GM23338 (cell line): Measurements from ENCODE around the gene CHAT. TPM values are rescaled to one million over a fixed set of nuclear protein-coding genes. Genes with fewer than 3 reads are reported as not detected.

Experiments used
- ATAC-seq: fragments of 200-7000 bp; cut with Tn5 transposase; 3 replicates; pipeline ENCODE4 v1.9.1; 2020
- DNase-seq: peaks from one replicate; pipeline ENCODE4 v3.0.0-alpha.2; 2015; ENCODE audit warnings: low spot score
- H2AFZ ChIP-seq: fragments of 200-600 bp; sonication (generic); 2 replicates; pipeline ENCODE4 v1.8.0; 2016; ENCODE audit warnings: antibody characterized with exemption, mild to moderate bottlenecking, moderate library complexity
- H3F3A ChIP-seq: fragments of 200-600 bp; sonication (generic); replicated peaks from 2 replicates; pipeline ENCODE4 v1.8.0; 2017; ENCODE audit warnings: antibody characterized with exemption, mixed run types, low read depth
- H3K27ac ChIP-seq: fragments of 200-600 bp; sonication (generic); 2 replicates; pipeline ENCODE4 v1.6.1; 2016; ENCODE audit warnings: low read depth
- H3K27me3 ChIP-seq: fragments of 200-600 bp; sonication (generic); 2 replicates; pipeline ENCODE4 v1.8.0; 2016; ENCODE audit warnings: mild to moderate bottlenecking, mixed run types, moderate library complexity; ENCODE audit not compliant: insufficient read depth
- H3K36me3 ChIP-seq: fragments of 200-600 bp; sonication (generic); 2 replicates; pipeline ENCODE4 v1.8.0; 2016; ENCODE audit warnings: mild to moderate bottlenecking; ENCODE audit not compliant: insufficient read depth
- H3K4me1 ChIP-seq: fragments of 200-600 bp; sonication (generic); 2 replicates; pipeline ENCODE4 v1.8.0; 2016; ENCODE audit warnings: mild to moderate bottlenecking, moderate library complexity; ENCODE audit not compliant: insufficient read depth
- H3K4me2 ChIP-seq: fragments of 200-600 bp; sonication (generic); 2 replicates; pipeline ENCODE4 v1.7.1; 2017; ENCODE audit warnings: mixed run types
- H3K4me3 ChIP-seq: fragments of 200-600 bp; sonication (generic); 2 replicates; pipeline ENCODE4 v1.6.1; 2016; ENCODE audit warnings: mixed run types
- H3K79me2 ChIP-seq: fragments of 200-600 bp; sonication (generic); replicated peaks from 2 replicates; pipeline ENCODE4 v1.8.0; 2017; ENCODE audit warnings: mild to moderate bottlenecking; ENCODE audit not compliant: insufficient read depth
- H3K9me2 ChIP-seq: fragments of 200-600 bp; sonication (generic); 2 replicates; pipeline ENCODE4 v1.8.0; 2017; ENCODE audit not compliant: insufficient read depth
- H4K20me1 ChIP-seq: fragments of 200-600 bp; sonication (generic); replicated peaks from 2 replicates; pipeline ENCODE4 v1.8.0; 2017; ENCODE audit warnings: mild to moderate bottlenecking; ENCODE audit not compliant: insufficient read depth
- H3K27ac Mint-ChIP-seq: 2 replicates; pipeline ENCODE4 v1.8.0; 2020; ENCODE audit warnings: inconsistent platforms, mild to moderate bottlenecking, moderate library complexity, mixed read lengths
- H3K27me3 Mint-ChIP-seq: 3 replicates; pipeline ENCODE4 v1.8.0; 2022; ENCODE audit warnings: low read depth, mild to moderate bottlenecking, moderate library complexity, mixed read lengths, inconsistent platforms; ENCODE audit not compliant: insufficient read depth, poor library complexity
- H3K36me3 Mint-ChIP-seq: 3 replicates; pipeline ENCODE4 v1.8.0; 2021; ENCODE audit warnings: low read depth, mild to moderate bottlenecking, inconsistent platforms, moderate library complexity, mixed read lengths
- H3K4me1 Mint-ChIP-seq: 3 replicates; pipeline ENCODE4 v1.8.0; 2020; ENCODE audit warnings: mild to moderate bottlenecking, inconsistent platforms, mixed read lengths
- H3K4me3 Mint-ChIP-seq: 3 replicates; pipeline ENCODE4 v1.8.0; 2021; ENCODE audit warnings: moderate library complexity, mild to moderate bottlenecking, inconsistent platforms, mixed read lengths
- H3K9me3 Mint-ChIP-seq: 3 replicates; pipeline ENCODE4 v1.8.0; 2020; ENCODE audit warnings: moderate library complexity, mild to moderate bottlenecking, inconsistent platforms, mixed read lengths
- CREB1 ChIP-seq: fragments of 250-450 bp; sonication (Bioruptor Pico); IDR thresholded peaks from 2 replicates; pipeline ENCODE4 v1.5.0; 2020; ENCODE audit warnings: low read depth, mild to moderate bottlenecking, moderate library complexity
- EZH2 ChIP-seq: fragments of 200-600 bp; sonication (generic); IDR thresholded peaks from one replicate; pipeline ENCODE4 v1.8.0; 2017; ENCODE audit warnings: antibody characterized with exemption, mild to moderate bottlenecking, low read depth; ENCODE audit not compliant: unreplicated experiment
- JUNB ChIP-seq: IDR thresholded peaks from one replicate; pipeline ENCODE4 v1.6.1; 2016; ENCODE audit warnings: antibody characterized with exemption; ENCODE audit not compliant: unreplicated experiment
- POLR2AphosphoS5 ChIP-seq: IDR thresholded peaks from 2 replicates; pipeline ENCODE4 v1.6.1; 2016; ENCODE audit warnings: antibody characterized with exemption, low read depth
- STAT1 ChIP-seq: IDR thresholded peaks from one replicate; pipeline ENCODE4 v1.6.1; 2016; ENCODE audit warnings: antibody characterized with exemption; ENCODE audit not compliant: unreplicated experiment
- ZNF114 ChIP-seq: fragments of 250-450 bp; sonication (Bioruptor Pico); IDR thresholded peaks from 2 replicates; pipeline ENCODE4 v1.5.0; 2020; ENCODE audit warnings: mild to moderate bottlenecking, moderate library complexity
- polyA plus RNA-seq: library from polyadenylated mRNA; unstranded; fragments of >200 nt; fragmentation: Nextera tagmentation; extraction: Ambion mirVana; gene quantifications from 2 replicates; pipeline ENCODE4 v1.2.1, GENCODE V29; 2016
- total RNA-seq: library from RNA; depleted of rRNA; stranded (reverse); fragments of >200 nt; shearing (Covaris generic); gene quantifications from 2 replicates; pipeline ENCODE4 v1.2.3, GENCODE V29; 2014
- TF ChIP-seq, protein P1 (sequence below), 2 experiments: fragments of 200-600 bp in 1 of 2; sonication (generic) in 1 of 2; conservative IDR thresholded peaks; 2 replicates each; pipeline versions ENCODE4 v1.5.1 to v1.6.1; 2016 to 2017; ENCODE audit warnings: antibody characterized with exemption in 2 of 2, low read depth in 2 of 2, mild to moderate bottlenecking in 2 of 2, moderate library complexity in 1 of 2
- TF ChIP-seq, protein P2 (sequence below): fragments of 250-450 bp; sonication (Bioruptor Pico); IDR thresholded peaks from 2 replicates; pipeline ENCODE4 v1.5.0; 2020; ENCODE audit warnings: mild to moderate bottlenecking, moderate library complexity

The CHAT gene
- total and polyA plus RNA-seq, 2 experiments from 2014 or later: not detected

DNA sequence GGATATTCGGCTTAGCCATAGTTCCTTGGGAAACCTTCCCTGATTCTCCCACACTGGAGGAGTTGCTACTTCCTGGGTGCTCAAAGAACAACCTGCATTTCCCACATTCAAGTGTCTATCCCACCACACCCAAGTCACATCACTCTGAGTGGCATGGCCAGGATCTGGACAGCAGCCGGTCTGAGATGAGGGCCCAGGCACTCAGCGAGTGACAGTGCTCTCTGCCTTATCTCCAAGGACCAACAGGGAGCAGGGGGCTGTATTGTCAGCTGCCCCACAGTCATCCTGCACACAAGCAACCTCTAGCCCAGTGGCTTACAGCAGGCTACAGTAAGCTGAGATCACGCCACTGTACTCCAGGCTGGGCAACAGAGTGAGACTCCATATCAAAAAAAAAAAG lies 19.8 kb upstream of the CHAT start (continued):
- TF ChIP-seq STAT1 (no peak), JUNB (no peak), EZH2 (no peak), POLR2AphosphoS5 (no peak), CREB1 (CRISPR knock-in tag) (no peak)

DNA sequence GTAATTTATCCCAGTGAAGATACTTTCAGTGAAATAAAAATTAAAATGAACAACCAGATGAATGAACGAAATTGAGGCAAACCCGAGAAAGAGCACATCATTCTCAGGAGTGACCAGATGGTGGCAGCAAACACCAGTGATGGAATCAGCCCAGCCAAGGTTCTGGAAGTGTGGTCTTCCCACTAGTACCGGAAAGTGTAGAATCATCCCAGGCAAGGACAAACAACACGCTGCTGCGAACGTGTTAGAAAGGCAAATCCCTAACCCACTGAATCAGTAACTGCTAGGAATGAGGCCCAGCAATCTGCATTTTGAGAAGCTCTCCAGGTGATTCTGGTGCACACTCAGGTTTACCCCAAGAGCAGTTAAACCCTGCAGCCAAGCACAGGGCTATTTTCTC lies 19.2 kb upstream of the CHAT start:
- Mint-ChIP-seq H3K27me3 (peaks cover 25% of the 10 kb centered on the region), H3K4me1 (peaks cover 13% of the 10 kb centered on the region), H3K27ac (no peak overlapping the region), H3K9me3 (no peaks in the 10 kb centered on the region), H3K36me3 (no peaks in the 10 kb centered on the region), H3K4me3 (no peak overlapping the region; the same call in 2 of the 3 replicates)
- no peaks in the 10 kb centered on the region for H3K79me2 ChIP-seq
- no peak overlapping the region for H3K4me3 ChIP-seq
- H3F3A ChIP-seq: no peaks in the 10 kb centered on the region
- H3K4me2 ChIP-seq: no peak overlapping the region; the same call in 1 of the 2 replicates
- H2AFZ ChIP-seq: peak overlapping the region; percentile 57; the same call in 1 of the 2 replicates
- peak; percentile 76 for ATAC-seq
- DNase-seq: peak; percentile 86
- no peak overlapping the region for H3K27ac ChIP-seq
- no peak for TF ChIP-seq CREB1 (CRISPR knock-in tag)
- TF ChIP-seq, protein P1, sequence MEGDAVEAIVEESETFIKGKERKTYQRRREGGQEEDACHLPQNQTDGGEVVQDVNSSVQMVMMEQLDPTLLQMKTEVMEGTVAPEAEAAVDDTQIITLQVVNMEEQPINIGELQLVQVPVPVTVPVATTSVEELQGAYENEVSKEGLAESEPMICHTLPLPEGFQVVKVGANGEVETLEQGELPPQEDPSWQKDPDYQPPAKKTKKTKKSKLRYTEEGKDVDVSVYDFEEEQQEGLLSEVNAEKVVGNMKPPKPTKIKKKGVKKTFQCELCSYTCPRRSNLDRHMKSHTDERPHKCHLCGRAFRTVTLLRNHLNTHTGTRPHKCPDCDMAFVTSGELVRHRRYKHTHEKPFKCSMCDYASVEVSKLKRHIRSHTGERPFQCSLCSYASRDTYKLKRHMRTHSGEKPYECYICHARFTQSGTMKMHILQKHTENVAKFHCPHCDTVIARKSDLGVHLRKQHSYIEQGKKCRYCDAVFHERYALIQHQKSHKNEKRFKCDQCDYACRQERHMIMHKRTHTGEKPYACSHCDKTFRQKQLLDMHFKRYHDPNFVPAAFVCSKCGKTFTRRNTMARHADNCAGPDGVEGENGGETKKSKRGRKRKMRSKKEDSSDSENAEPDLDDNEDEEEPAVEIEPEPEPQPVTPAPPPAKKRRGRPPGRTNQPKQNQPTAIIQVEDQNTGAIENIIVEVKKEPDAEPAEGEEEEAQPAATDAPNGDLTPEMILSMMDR (conservative IDR thresholded peaks at IDR 0.05; ENCODE audit: low read depth in 2 of 2): peak; percentile 90 to 96
- no peaks in the 10 kb centered on the region for H4K20me1 ChIP-seq
- no peaks in the 10 kb centered on the region for H3K36me3 ChIP-seq
- no peaks in the 10 kb centered on the region; the same call in 1 of the 2 replicates for H3K4me1 ChIP-seq
- H3K9me2 ChIP-seq: no peaks in the 10 kb centered on the region
- H3K27me3 ChIP-seq: no peaks in the 10 kb centered on the region

DNA sequence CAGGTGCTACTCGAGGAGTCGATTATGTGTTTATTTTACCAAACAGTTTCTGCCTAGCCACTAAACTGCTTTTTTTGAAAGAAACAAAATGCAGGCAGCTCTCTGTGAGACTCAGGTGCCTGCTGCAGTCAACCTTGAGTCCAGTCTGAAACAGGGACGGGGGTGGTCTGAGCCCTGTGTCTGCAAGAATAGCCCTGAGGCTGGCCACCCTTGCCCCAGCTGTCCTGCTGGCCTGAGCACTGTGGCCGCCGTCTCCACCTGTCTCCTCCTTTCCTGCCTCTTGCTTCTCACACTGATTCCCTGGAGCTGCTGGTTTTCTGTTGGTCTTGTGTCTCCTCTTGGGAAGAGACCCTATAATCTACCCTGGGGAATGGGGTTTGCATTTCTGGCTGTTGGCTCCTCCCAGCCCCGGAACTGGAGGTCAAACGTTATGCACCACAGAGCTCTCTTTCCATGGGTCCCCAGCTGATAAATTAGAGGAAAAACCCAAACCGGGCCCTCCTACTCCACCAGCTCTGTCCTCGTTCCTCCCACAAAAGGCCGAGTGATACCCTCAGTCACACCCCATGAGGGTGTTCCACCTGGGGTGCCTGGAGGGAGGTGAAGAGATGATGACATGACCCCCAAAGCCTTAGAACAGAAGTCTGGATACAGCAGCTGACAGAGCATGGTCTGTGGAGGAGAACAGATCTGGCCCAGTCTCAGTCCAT lies 18.7 kb upstream of the CHAT start:
- no peak overlapping the region for H3K27ac ChIP-seq
- no peaks in the 10 kb centered on the region for H3F3A ChIP-seq
- Mint-ChIP-seq H3K9me3 (no peaks in the 10 kb centered on the region), H3K27me3 (peaks cover 27% of the 10 kb centered on the region), H3K4me1 (peaks cover 13% of the 10 kb centered on the region), H3K4me3 (no peak overlapping the region), H3K36me3 (no peaks in the 10 kb centered on the region), H3K27ac (no peak overlapping the region)
- no peak overlapping the region; the same call in 1 of the 2 replicates for H3K4me2 ChIP-seq
- ATAC-seq (no peak; the same call in 2 of the 3 replicates), DNase-seq (no peak)
- no peaks in the 10 kb centered on the region for H4K20me1 ChIP-seq
- no peaks in the 10 kb centered on the region for H3K79me2 ChIP-seq
- H3K4me3 ChIP-seq: no peak overlapping the region
- no peaks in the 10 kb centered on the region for H3K9me2 ChIP-seq
- no peaks in the 10 kb centered on the region; the same call in 1 of the 2 replicates for H3K4me1 ChIP-seq
- no peaks in the 10 kb centered on the region for H3K36me3 ChIP-seq
- TF ChIP-seq CREB1 (CRISPR knock-in tag) (no peak), EZH2 (no peak), STAT1 (no peak), ZNF114 (no peak), POLR2AphosphoS5 (no peak)
- TF ChIP-seq, protein P2, sequence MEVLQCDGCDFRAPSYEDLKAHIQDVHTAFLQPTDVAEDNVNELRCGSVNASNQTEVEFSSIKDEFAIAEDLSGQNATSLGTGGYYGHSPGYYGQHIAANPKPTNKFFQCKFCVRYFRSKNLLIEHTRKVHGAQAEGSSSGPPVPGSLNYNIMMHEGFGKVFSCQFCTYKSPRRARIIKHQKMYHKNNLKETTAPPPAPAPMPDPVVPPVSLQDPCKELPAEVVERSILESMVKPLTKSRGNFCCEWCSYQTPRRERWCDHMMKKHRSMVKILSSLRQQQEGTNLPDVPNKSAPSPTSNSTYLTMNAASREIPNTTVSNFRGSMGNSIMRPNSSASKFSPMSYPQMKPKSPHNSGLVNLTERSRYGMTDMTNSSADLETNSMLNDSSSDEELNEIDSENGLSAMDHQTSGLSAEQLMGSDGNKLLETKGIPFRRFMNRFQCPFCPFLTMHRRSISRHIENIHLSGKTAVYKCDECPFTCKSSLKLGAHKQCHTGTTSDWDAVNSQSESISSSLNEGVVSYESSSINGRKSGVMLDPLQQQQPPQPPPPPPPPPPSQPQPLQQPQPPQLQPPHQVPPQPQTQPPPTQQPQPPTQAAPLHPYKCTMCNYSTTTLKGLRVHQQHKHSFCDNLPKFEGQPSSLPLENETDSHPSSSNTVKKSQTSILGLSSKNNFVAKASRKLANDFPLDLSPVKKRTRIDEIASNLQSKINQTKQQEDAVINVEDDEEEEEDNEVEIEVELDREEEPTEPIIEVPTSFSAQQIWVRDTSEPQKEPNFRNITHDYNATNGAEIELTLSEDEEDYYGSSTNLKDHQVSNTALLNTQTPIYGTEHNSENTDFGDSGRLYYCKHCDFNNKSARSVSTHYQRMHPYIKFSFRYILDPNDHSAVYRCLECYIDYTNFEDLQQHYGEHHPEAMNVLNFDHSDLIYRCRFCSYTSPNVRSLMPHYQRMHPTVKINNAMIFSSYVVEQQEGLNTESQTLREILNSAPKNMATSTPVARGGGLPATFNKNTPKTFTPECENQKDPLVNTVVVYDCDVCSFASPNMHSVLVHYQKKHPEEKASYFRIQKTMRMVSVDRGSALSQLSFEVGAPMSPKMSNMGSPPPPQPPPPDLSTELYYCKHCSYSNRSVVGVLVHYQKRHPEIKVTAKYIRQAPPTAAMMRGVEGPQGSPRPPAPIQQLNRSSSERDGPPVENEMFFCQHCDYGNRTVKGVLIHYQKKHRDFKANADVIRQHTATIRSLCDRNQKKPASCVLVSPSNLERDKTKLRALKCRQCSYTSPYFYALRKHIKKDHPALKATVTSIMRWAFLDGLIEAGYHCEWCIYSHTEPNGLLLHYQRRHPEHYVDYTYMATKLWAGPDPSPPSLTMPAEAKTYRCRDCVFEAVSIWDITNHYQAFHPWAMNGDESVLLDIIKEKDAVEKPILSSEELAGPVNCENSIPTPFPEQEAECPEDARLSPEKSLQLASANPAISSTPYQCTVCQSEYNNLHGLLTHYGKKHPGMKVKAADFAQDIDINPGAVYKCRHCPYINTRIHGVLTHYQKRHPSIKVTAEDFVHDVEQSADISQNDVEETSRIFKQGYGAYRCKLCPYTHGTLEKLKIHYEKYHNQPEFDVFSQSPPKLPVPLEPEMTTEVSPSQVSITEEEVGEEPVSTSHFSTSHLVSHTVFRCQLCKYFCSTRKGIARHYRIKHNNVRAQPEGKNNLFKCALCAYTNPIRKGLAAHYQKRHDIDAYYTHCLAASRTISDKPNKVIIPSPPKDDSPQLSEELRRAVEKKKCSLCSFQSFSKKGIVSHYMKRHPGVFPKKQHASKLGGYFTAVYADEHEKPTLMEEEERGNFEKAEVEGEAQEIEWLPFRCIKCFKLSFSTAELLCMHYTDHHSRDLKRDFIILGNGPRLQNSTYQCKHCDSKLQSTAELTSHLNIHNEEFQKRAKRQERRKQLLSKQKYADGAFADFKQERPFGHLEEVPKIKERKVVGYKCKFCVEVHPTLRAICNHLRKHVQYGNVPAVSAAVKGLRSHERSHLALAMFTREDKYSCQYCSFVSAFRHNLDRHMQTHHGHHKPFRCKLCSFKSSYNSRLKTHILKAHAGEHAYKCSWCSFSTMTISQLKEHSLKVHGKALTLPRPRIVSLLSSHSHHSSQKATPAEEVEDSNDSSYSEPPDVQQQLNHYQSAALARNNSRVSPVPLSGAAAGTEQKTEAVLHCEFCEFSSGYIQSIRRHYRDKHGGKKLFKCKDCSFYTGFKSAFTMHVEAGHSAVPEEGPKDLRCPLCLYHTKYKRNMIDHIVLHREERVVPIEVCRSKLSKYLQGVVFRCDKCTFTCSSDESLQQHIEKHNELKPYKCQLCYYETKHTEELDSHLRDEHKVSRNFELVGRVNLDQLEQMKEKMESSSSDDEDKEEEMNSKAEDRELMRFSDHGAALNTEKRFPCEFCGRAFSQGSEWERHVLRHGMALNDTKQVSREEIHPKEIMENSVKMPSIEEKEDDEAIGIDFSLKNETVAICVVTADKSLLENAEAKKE (CRISPR knock-in tag): no peak
- TF ChIP-seq, protein P1 (conservative IDR thresholded peaks at IDR 0.05; ENCODE audit: low read depth in 2 of 2): no peak
- peak overlapping the region; percentile 57; the same call in 1 of the 2 replicates for H2AFZ ChIP-seq
- no peaks in the 10 kb centered on the region for H3K27me3 ChIP-seq
